GM18526 (cell line): Measurements from ENCODE around the gene MRPL41.

Experiments used
- POLR2A ChIP-seq: IDR thresholded peaks from 3 replicates; pipeline ENCODE4 v1.6.1; 2011; ENCODE audit not compliant: insufficient read length; ENCODE audit errors: extremely low read depth

MRPL41 gene

DNA sequence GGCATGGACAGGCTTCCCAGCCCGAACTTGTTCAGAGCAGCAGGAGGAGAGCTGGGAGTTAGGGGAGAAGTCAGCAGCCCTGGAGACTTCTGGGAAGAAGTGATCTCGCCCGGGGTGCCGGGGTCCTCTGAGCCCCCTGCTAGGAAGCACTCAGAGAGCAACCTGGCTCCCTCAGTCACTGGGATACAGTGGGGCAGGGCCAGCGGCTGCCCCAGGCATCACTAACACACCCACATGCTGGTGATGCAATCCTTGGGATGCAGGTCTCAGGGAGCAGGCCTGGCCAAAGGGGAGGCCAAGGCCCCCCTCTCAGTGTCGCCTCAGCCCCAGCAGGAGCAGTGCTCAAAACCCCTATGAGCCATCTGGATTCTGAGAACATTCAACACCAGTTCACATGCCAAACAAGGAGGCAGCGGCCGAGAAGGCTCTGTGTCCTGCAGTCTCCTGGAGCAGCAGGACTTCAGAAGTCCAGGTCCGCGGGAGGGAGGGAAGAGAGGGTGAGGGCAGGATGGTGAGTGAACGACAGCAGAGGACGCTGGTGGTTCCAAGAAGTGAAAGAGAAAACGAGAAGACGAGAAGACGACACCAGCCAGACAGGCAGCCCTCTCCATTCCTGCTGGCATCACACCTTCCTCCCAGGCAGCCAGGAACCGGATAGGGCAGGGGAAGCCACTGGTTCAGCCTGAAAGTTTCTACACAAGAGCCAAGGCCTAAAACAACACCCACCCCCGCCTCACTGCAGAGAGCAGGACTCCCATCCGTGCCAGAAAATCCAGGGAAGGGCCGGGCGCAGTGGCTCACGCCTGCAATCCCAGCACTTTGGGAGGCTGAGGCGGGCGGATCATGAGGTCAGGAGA lies 3.8 kb upstream of the MRPL41 start:
- TF ChIP-seq POLR2A, result no peak

DNA sequence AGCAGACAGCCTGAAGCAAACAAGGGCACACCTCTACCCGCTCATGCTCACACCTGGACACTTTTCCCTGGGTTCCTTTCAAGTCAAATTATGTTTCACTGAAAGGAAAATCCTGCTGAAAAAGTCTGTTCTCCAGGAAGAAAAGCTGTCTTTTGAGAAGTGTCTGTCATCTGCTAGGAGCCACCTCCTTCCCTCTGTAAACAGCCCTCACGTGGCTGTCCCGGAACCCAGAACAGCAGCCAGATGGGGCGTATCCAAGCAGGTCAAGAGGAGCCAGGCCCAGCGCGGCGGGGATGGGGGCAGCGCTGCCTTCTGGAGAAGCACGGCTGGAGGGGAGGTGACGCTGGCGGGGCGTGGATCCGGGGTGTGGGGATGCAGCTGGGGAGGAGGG lies 1.5 kb upstream of the MRPL41 start, which contains the start of gene PNPLA7:
TSS of gene PNPLA7 (minus strand) at position 172 of the 391 bp plus-strand sequence. CDS start 205 bp downstream, outside the sequence.
- TF ChIP-seq POLR2A, result no peak

DNA sequence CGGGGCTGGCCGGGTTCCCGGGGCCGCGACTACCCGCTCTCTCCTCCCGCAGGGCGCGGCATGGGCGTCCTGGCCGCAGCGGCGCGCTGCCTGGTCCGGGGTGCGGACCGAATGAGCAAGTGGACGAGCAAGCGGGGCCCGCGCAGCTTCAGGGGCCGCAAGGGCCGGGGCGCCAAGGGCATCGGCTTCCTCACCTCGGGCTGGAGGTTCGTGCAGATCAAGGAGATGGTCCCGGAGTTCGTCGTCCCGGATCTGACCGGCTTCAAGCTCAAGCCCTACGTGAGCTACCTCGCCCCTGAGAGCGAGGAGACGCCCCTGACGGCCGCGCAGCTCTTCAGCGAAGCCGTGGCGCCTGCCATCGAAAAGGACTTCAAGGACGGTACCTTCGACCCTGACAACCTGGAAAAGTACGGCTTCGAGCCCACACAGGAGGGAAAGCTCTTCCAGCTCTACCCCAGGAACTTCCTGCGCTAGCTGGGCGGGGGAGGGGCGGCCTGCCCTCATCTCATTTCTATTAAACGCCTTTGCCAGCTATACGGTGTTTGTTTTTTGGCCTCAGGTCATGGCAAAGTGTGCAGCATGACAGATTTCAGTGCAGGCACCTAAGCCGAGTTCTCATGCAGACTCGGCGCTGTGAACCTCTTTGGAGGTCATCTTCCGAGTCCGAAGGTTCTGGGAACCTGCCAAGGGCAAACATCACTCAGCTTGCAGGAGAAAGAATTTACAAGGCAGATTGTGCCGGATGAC lies 516 bp downstream of the MRPL41 start:
- TF ChIP-seq POLR2A, result no peak

DNA sequence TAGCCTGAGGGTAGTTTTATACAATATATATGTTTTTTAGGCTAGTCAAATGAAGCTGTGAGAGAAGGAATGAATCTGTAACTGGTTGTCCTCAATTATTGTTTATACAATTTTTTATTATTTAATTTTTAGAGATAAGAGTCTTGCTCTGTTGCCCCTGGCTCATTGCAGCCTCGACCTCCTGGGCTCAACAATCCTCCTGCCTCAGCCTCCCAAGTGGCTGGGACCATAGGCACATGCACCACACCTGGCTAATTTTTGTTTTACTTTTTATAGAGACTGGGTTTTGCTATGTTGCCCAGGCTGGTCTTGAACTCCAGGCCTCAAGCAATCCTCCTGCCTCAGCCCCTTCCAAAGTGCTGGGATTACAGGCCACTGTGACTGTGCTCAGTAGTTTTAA lies 2.7 kb downstream of the MRPL41 start:
- no peak for TF ChIP-seq POLR2A

DNA sequence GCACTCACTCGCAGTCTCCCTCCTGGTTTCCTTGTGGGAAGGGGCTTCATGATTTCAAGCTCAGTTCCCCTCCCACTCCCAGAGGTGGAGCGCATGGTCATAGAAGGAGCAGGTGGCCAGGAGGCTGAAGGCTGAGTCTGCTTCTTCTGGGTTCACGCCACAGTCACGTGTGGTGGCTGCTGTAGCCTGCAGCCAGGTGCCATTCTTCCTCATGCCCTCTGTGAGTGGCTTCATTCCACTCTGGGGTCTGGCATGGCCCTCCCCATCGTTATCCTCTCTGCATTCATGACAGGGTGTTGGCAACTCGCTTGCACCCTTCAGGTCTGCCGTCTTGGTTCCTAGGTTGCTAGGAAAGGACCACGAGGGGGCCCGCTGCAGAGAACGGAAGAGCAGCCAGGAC lies 3.5 kb downstream of the MRPL41 start:
- no peak for TF ChIP-seq POLR2A

DNA sequence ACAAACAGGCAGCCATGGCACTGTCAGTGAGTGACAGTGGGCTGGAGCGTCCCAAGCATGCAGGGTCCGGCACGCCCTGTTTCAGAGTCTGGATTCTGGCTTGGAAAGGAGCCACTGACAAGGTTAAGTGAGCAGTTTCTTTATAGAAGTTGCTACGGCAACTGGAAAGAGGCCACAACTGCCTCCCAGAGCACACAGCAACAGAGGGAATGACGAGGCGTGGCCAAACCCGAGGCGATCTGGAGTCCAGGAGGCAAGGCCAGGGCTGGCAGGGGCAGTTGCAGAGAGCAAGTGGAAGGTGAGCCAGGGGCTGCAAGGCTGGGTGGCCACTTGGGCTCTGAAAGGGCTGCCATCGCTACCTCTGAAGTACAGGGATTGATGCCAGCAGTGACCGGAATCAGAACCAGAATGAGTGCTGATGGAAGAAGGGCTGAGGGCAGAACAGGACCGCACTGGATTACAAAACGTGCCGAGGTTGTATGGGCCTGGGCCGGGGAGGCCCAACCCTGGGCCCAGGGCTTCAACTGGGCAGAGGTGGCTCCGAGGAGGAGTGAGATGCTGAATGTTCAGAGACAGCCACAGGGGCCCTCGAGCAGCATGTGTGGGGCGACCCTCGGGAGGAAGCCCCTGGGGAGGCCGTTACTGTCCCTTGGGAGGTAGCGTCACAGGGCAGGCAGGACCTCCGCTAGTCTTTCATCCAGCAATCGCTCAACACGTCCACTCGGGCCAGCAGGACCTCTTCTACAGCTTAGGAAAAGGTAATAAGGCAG lies 4.6 kb downstream of the MRPL41 start:
- no peak for TF ChIP-seq POLR2A

DNA sequence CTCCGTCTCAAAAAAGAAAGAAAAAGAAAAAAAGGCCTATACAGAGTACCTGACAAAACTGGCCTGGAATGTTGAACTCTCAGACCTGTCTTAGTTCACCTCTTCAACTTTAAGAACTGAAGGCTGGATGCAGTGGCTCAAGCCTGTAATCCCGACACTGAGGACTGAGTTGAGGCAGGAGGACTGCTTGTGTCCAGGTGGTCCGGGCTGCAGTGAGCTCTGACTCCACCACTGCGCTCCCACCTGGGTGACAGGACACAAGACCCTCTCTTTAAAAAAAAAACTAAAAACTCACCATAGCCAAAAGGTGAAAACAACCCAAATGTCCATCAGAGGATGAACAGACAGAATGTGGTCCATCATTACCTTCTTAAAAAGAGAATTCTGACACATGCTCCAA lies 6.4 kb downstream of the MRPL41 start:
- no peak for TF ChIP-seq POLR2A

DNA sequence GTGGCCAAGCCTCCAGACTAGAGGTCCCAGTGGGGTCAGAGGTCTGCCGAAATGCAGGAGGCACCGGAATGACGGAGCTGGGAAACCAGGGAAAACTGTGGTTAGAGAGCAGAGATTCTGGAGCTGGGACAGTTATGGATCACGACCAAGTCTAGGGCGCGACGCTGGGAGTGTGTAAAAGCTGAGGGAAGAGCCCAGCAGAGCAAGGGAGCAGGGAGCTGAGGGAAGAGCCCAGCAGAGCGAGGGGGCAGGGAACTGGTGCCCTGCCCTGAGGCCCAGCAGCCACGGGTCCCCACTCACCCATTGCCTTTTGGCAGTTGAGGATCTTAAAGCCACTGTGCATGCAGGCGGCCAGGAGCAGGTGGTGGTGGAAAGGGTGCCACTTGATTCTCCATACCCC lies 12.5 kb downstream of the MRPL41 start:
- TF ChIP-seq POLR2A, result no peak

DNA sequence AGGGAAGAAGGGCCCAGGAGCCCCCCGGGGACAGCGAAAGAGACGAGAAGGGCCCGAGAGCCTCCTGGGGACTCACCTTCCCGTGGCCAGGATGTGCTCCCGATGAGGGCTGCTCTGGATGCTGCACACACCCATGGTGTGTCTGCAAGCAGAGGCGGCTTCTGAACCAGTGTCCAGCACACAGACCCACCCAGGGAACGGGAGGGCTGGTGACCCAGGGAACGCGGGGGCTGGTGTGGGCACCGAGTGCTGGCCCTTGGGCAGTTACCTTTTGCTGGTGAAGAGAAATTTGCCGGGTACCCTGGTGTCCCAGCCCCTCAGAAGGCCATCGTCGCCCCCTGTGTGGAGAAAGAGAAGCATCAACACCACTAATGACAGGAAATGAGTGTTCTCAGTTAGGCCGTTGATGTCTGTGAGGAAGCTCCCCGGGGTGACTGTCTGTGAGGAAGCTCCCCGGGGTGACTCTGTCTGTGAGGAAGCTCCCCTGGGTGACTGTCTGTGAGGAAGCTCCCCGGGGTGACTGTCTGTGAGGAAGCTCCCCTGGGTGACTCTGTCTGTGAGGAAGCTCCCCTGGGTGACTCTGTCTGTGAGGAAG lies 13.2 kb downstream of the MRPL41 start:
- TF ChIP-seq POLR2A, result no peak

DNA sequence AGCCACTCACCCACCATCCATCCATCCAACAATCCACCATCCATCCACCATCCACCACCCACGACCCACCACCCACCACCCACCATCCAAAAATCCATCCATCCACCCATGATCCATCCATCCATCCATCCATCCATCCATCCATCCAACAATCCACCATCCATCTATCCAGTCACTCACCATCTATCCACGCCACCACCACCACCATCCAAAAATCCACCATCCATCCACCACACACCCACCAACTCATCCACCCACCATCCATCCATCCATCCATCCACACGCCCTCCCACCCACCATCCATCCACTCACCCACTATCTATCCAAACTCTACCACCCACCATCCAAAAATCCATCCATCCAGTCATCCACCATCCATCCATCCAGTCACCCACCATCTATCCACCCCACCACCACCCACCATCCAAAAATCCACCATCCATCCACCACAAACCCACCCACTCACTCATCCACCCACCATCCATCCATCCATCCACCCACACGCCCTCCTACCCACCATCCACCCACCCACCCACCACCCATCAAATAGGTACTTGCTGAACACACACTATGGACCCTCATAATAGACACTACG lies 18.0 kb downstream of the MRPL41 start:
- TF ChIP-seq POLR2A, result no peak

DNA sequence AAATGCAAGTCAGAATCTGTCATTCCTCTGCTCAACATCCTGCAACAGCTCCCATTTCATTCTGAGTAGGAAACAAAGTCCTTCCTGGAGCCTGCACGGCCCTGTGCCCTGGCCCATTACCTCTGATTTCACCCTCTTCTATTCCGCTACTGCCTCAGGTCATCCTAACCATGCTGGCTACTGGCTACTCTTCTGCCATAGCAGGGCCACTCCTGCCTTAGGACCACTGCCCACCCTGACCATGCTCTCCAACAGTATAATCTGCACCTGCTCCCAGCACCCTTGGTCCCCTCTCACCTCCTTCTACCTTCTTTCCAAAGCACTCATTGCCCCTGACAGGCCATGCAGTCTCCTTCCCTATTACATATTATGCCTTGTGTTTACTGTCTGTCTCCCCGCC lies 18.9 kb downstream of the MRPL41 start:
- TF ChIP-seq POLR2A, result no peak

DNA sequence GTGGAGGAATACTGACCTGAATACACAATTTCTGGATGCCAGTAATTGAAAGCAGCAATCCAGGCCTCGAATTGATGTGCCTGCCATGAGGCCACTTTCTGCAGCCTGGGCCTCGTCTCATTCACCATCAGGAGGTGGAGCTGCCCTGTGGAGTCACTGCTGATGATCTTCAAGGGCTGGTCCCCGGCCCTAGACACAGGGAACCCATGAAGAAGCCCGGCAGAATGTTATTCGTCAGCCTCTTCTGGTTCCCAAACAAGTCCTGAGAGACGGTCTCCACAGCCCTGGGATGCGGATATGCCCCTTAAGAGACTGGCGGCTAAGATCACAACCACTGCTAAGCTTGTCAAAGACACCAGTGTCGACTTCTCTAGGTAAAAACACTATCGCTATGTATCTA lies 22.5 kb downstream of the MRPL41 start:
- TF ChIP-seq POLR2A, result no peak

DNA sequence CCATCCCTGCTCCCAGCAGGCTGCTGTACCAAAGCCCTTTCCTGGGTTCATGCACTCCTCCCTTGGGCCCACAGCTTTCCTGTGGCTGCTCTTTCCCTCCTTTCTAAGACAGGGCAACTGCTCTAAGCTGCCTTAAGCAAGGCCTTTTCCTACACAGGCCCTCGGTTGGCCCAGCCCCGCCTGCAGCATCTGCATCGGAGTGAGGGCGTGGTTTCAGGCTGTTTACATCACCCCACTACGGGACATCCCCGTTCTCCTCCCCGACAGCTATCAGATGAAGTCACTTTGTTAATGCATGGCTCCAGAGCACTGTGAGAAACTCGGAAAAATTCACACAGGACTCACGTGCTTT lies 23.7 kb downstream of the MRPL41 start:
- TF ChIP-seq POLR2A, result no peak

DNA sequence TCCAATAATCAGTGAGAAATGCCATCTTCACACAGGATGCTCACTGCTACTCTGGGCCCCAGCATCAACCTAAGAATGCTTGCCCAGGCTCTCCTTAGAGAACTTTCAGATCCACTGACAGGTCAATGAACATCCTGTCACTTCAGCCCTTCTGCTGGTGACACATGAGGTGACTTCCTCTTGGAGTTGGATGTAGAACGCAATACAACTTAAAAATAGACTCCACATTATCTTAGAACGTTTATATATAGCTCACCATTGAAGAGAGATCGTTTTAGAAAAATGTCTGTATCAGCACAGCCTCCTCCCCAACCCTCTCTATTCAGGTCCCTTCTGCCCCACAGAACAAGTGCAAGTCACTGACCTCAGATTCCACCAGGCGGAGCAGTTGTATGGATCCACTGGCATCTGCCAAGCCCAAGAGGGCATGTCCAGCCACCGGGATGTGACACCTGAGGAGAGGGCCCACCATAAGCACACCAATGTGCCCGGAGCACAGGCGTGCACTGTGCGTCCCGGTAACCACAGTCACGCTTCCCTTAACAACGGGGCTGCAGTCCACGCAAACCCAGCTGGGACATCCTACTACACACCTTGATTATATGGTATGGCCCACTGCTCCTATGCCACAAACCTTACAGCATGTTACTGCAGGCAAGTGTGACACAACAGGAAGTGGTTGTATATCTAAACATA lies 24.2 kb downstream of the MRPL41 start:
- no peak for TF ChIP-seq POLR2A

DNA sequence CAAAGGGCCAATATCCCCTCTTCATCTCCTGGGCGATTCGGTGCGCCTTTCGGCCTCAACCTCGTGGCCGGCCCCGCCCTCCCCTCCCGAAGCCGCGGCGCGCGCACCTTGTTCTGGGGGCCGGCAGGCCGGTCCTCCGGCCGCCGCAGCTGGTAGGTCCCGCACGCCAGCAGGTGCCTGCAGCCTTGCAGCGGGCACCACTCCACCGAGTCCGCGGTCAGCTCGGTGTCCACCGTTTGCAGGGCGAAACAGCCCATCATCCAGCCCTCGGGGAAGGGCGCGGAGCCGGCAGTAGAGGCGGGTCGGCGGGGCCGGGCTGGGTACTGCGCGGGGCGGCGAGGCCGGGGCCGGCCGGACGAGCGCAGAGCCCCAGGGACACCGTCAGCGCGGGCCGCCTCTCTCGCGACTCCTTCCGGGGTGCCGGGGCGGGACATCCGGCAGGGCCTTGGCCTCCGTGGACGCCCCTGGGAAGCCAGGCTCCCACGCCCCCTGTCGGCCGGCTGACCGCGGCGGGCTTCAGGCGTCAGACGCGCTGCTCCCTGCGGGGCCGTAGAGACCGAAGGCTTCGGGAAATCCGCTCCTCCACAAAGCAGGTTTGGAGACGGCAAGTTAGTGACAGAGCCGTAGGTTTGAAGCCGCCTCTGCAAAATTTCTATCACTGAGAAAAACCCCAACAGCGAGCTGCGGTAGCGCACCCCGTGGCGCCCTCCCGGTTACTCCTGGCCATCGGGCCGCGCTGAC lies 27.0 kb downstream of the MRPL41 start, which contains the start of gene DPH7:
TSS of gene DPH7 (minus strand) at position 408 of the 741 bp plus-strand sequence. CDS start at position 260, 148 bp downstream.
- peak; percentile 83 for TF ChIP-seq POLR2A
